GM21423 (cell line): ENCODE measurements around the gene ANXA9.

Experiments used
- ATAC-seq: cut with Tn5 transposase; IDR thresholded peaks from one replicate; pipeline ENCODE4 v1.9.1; 2021; ENCODE audit warnings: mild to moderate bottlenecking, moderate library complexity; ENCODE audit not compliant: unreplicated experiment

Gene ANXA9

GRCh38 chr1:150974580-150975478 is 7.3 kb upstream of the ANXA9 start, which contains the start of gene CERS2:
Gene CERS2, minus strand, starts transcription at chr1:150974835. Its CDS starts 5,745 bp downstream, at chr1:150969090.
- peak; percentile 45 for ATAC-seq

GRCh38 chr1:150976401-150976821 is 5.7 kb upstream of the ANXA9 start:
- ATAC-seq, result no peak

- ATAC-seq, result no peak
These were observed 5.0 kb upstream of the ANXA9 start for GRCh38 chr1:150976879-150977694.

GRCh38 chr1:150979092-150980056 is 2.7 kb upstream of the ANXA9 start:
- ATAC-seq, result peak; percentile 40

- no peak for ATAC-seq
These were observed 801 bp upstream of the ANXA9 start for GRCh38 chr1:150981177-150981804.

GRCh38 chr1:150985179-150985825 is 3.2 kb downstream of the ANXA9 start:
- no peak for ATAC-seq

GRCh38 chr1:150987924-150988323 is 5.8 kb downstream of the ANXA9 start:
- no peak for ATAC-seq

GRCh38 chr1:150992626-150993025 is 10.5 kb downstream of the ANXA9 start:
- no peak for ATAC-seq

- ATAC-seq, result no peak
These were observed 12.2 kb downstream of the ANXA9 start for GRCh38 chr1:150994248-150994647.

GRCh38 chr1:150995460-150995859 is 13.4 kb downstream of the ANXA9 start:
- ATAC-seq, result no peak

- ATAC-seq, result no peak
These were observed 13.8 kb downstream of the ANXA9 start for GRCh38 chr1:150995896-150996295.

- ATAC-seq, result no peak
These were observed 15.2 kb downstream of the ANXA9 start for GRCh38 chr1:150997126-150997872.

- ATAC-seq, result no peak
These were observed 15.9 kb downstream of the ANXA9 start for GRCh38 chr1:150997949-150998348.

GRCh38 chr1:150999051-150999674 is 17.1 kb downstream of the ANXA9 start:
- no peak for ATAC-seq

- ATAC-seq, result no peak
These were observed 17.8 kb downstream of the ANXA9 start for GRCh38 chr1:150999926-151000325.

- no peak for ATAC-seq
These were observed 18.3 kb downstream of the ANXA9 start for GRCh38 chr1:151000408-151000807.

GRCh38 chr1:151001602-151002001 is 19.5 kb downstream of the ANXA9 start:
- no peak for ATAC-seq

- no peak for ATAC-seq
These were observed 20.0 kb downstream of the ANXA9 start for GRCh38 chr1:151002051-151002450.
